HepG2 (cell line): Measurements from ENCODE around the gene SLC35G2. TPM values are rescaled to one million over a fixed set of nuclear protein-coding genes. Genes with fewer than 3 reads are reported as not detected.

Experiments used
- ATAC-seq: fragments of 200-7000 bp; cut with Tn5 transposase; 3 replicates; pipeline ENCODE4 v1.9.1; 2020; ENCODE audit warnings: mild to moderate bottlenecking, moderate library complexity
- BruUV-seq: library from RNA; stranded (reverse); fragments of 400-500 nt; replicated peaks from 2 replicates; lab custom pipeline; 2021; lab: Mats Ljungman, UMichigan
- CTCF ChIA-PET: fragments of 300-600 bp; formaldehyde crosslinking; extraction: SDS; loops from one replicate; lab custom pipeline; 2021; ENCODE audit warnings: low total read pairs, inconsistent platforms, low intra/inter-chr PET ratio; lab: Yijun Ruan, JAX
- POLR2A ChIA-PET: fragments of 350-600 bp; sonication (Branson Sonifier 250); formaldehyde crosslinking; loops from one replicate; lab custom pipeline; 2020; ENCODE audit warnings: antibody characterized with exemption, inconsistent platforms; lab: Yijun Ruan, JAX
- DNase-seq: peaks from one replicate; pipeline ENCODE4 v3.0.0-alpha.2; 2015; ENCODE audit warnings: low spot score
- FAIRE-seq: peaks from 3 replicates; lab custom pipeline; 2011; peaks lifted over from hg19 to GRCh38; lab: Jason Lieb, UNC
- H2AFZ ChIP-seq: one replicate; pipeline ENCODE4 v1.6.1; 2011; ENCODE audit warnings: low read length, inconsistent platforms
- H3K27ac ChIP-seq: fragments of 300-600 bp; 3 replicates; pipeline ENCODE4 v1.8.0; 2011; ENCODE audit warnings: mixed run types, mild to moderate bottlenecking, mixed read lengths, low read length, inconsistent platforms; ENCODE audit not compliant: insufficient read depth; ENCODE audit errors: extremely low read length
- H3K27me3 ChIP-seq, 2 experiments: fragments of 200-600 bp in 1 of 2; 2 replicates in 1 of 2; 3 replicates in 1 of 2; pipeline versions ENCODE4 v1.6.0 to v1.8.0; 2011; ENCODE audit warnings: low read length in 2 of 2, mild to moderate bottlenecking in 2 of 2, moderate library complexity in 2 of 2, inconsistent platforms in 1 of 2; ENCODE audit not compliant: insufficient read depth in 2 of 2, control insufficient read depth in 1 of 2
- H3K36me3 ChIP-seq, 2 experiments: fragments of 200-600 bp in 1 of 2; replicated peaks in 1 of 2; 2 replicates in 1 of 2; 3 replicates in 1 of 2; pipeline versions ENCODE4 v1.5.1 to v1.8.0; 2011; ENCODE audit warnings: low read length in 2 of 2, inconsistent platforms in 1 of 2; ENCODE audit not compliant: insufficient read depth in 2 of 2, control insufficient read depth in 1 of 2
- H3K4me1 ChIP-seq: 2 replicates; pipeline ENCODE4 v1.5.1; 2012; ENCODE audit warnings: low read length, inconsistent platforms; ENCODE audit not compliant: insufficient read depth
- H3K4me2 ChIP-seq: 2 replicates; pipeline ENCODE4 v1.6.0; 2011; ENCODE audit warnings: low read depth, low read length, inconsistent platforms
- H3K4me3 ChIP-seq, 3 experiments: fragments of 200-600 bp in 1 of 3; sonication (generic), shearing (Covaris generic) in 1 of 3; replicated peaks in 1 of 3; 2 replicates each; pipeline ENCODE4 v1.5.1; 2011 to 2016; ENCODE audit warnings: low read length in 3 of 3, inconsistent platforms in 2 of 3, low read depth in 2 of 3, mild to moderate bottlenecking in 2 of 3, control low read depth in 1 of 3, mixed read lengths in 1 of 3; ENCODE audit not compliant: insufficient read depth in 1 of 3
- H3K79me2 ChIP-seq: one replicate; pipeline ENCODE4 v1.6.1; 2011; ENCODE audit warnings: low read length, inconsistent platforms; ENCODE audit not compliant: insufficient read depth
- H3K9ac ChIP-seq: 2 replicates; pipeline ENCODE4 v1.6.0; 2011; ENCODE audit warnings: mild to moderate bottlenecking, low read depth, low read length, inconsistent platforms; ENCODE audit not compliant: insufficient read depth
- H3K9me3 ChIP-seq: 2 replicates; pipeline ENCODE4 v1.5.1; 2012; ENCODE audit warnings: mild to moderate bottlenecking, low read length
- H4K20me1 ChIP-seq: 2 replicates; pipeline ENCODE4 v1.6.0; 2011; ENCODE audit warnings: inconsistent platforms, mild to moderate bottlenecking, low read length, moderate library complexity; ENCODE audit not compliant: insufficient read depth
- BRF2 ChIP-seq: sonication (generic); formaldehyde crosslinking; IDR thresholded peaks from 2 replicates; pipeline ENCODE4 v1.8.1; 2022; ENCODE audit warnings: mild to moderate bottlenecking, missing genetic modification reagents
- MIXL1 ChIP-seq: IDR thresholded peaks from 2 replicates; pipeline ENCODE4 v1.6.1; 2016
- NAIF1 ChIP-seq: sonication (generic); formaldehyde crosslinking; IDR thresholded peaks from 2 replicates; pipeline ENCODE4 v1.5.0; 2020; ENCODE audit warnings: mild to moderate bottlenecking, missing genetic modification reagents, borderline replicate concordance
- SMAD9 ChIP-seq: sonication (generic); formaldehyde crosslinking; IDR thresholded peaks from 2 replicates; pipeline ENCODE4 v1.5.1; 2020; ENCODE audit warnings: mild to moderate bottlenecking, missing genetic modification reagents
- ZBTB33 ChIP-seq: sonication (generic); formaldehyde crosslinking; IDR thresholded peaks from 2 replicates; pipeline ENCODE4 v1.4.0; 2020; ENCODE audit warnings: missing genetic modification reagents
- ZBTB8A ChIP-seq: sonication (generic); formaldehyde crosslinking; IDR thresholded peaks from 2 replicates; pipeline ENCODE4 v1.4.0; 2020; ENCODE audit warnings: mild to moderate bottlenecking, low read depth, missing genetic modification reagents, borderline replicate concordance
- ZNF430 ChIP-seq: sonication (generic); formaldehyde crosslinking; IDR thresholded peaks from 2 replicates; pipeline ENCODE4 v1.9.0; 2021; ENCODE audit warnings: mild to moderate bottlenecking, missing genetic modification reagents
- WGBS: methylation state at CpG from one replicate; pipeline ENCODE4 v1.1.6; 2017; ENCODE audit warnings: low lambda C conversion rate; 5-methylcytosine and 5-hydroxymethylcytosine counted together
- in situ Hi-C: cut with HindIII; loops from 2 replicates; pipeline ENCODE4 v1.10.0; 2017; ENCODE audit warnings: low pct_unique_long_range_greater_than_20kb; ENCODE audit not compliant: extremely low pct_ligation_motif_present
- intact Hi-C: fragments of 100-400 bp; cut with micrococcal nuclease; formaldehyde crosslinking; loops from one replicate; pipeline ENCODE4 v1.10.0; 2022; ENCODE audit not compliant: unreplicated experiment
- polyA plus RNA-seq, 8 experiments: library from polyadenylated mRNA; depleted of rRNA in 3 of 8; stranded (reverse) in 7 of 8; unstranded in 1 of 8; fragments of >200 nt; fragmentation: Illumina TruSeq in 4 of 8; extraction: Trizol in 4 of 8; gene quantifications; 2 replicates each; pipeline versions ENCODE4 v1.2.1 to v1.2.3, GENCODE V29; 2011 to 2016; ENCODE audit warnings: low read depth in 4 of 8, missing spikeins in 1 of 8, mixed read lengths in 1 of 8; ENCODE audit not compliant: insufficient read depth in 1 of 8
- total RNA-seq, 5 experiments: library from RNA; depleted of rRNA; stranded (reverse); fragments of >200 nt; fragmentation: Illumina TruSeq; extraction: Trizol; gene quantifications; 2 replicates each; pipeline ENCODE4 v1.2.3, GENCODE V29; 2016; ENCODE audit warnings: low read depth in 1 of 5
- TF ChIP-seq, protein P1 (sequence below): sonication (generic); formaldehyde crosslinking; IDR thresholded peaks from 2 replicates; pipeline ENCODE4 v1.9.0; 2021; ENCODE audit warnings: missing genetic modification reagents, borderline replicate concordance
- TF ChIP-seq, protein P2 (sequence below): sonication (generic); formaldehyde crosslinking; IDR thresholded peaks from 2 replicates; pipeline ENCODE4 v1.5.0; 2020; ENCODE audit warnings: mild to moderate bottlenecking, missing genetic modification reagents, moderate library complexity
- TF ChIP-seq, protein P3 (sequence below): sonication (generic); formaldehyde crosslinking; IDR thresholded peaks from 2 replicates; pipeline ENCODE4 v1.5.0; 2020; ENCODE audit warnings: mild to moderate bottlenecking, missing genetic modification reagents
- TF ChIP-seq, protein P4 (sequence below): sonication (generic); formaldehyde crosslinking; IDR thresholded peaks from 2 replicates; pipeline ENCODE4 v1.4.0; 2020; ENCODE audit warnings: mild to moderate bottlenecking, missing genetic modification reagents

SLC35G2 gene
- total and polyA plus RNA-seq, 2 of the 13 experiments (the other 11 are each of a cell fraction or from before 2014, with no cell fraction given) = 7.6 to 10.3 TPM

GRCh38 chr3:136842294-136842693 is 23.4 kb downstream of the SLC35G2 start (continued):
- TF ChIP-seq, protein P1, sequence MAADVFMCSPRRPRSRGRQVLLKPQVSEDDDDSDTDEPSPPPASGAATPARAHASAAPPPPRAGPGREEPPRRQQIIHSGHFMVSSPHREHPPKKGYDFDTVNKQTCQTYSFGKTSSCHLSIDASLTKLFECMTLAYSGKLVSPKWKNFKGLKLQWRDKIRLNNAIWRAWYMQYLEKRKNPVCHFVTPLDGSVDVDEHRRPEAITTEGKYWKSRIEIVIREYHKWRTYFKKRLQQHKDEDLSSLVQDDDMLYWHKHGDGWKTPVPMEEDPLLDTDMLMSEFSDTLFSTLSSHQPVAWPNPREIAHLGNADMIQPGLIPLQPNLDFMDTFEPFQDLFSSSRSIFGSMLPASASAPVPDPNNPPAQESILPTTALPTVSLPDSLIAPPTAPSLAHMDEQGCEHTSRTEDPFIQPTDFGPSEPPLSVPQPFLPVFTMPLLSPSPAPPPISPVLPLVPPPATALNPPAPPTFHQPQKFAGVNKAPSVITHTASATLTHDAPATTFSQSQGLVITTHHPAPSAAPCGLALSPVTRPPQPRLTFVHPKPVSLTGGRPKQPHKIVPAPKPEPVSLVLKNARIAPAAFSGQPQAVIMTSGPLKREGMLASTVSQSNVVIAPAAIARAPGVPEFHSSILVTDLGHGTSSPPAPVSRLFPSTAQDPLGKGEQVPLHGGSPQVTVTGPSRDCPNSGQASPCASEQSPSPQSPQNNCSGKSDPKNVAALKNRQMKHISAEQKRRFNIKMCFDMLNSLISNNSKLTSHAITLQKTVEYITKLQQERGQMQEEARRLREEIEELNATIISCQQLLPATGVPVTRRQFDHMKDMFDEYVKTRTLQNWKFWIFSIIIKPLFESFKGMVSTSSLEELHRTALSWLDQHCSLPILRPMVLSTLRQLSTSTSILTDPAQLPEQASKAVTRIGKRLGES (CRISPR knock-in tag) = no peak

DNA sequence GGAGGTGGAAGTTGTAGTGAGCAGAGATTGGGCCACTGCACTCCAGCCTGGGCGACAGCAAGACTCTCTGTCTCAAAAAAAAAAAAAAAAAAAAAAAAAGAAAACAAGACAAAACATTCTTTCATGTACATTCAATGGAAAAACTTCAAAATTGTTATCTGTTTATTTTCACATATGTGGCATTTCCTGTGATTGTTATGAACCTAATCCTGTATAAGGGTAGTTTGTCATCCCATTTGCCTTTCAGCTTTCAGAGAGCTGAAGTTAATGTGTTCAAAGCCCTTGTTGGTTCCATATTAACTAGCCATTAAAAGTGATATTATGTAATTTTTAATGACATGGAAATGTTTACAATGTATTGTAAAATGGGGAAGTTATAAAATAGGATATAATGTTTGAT is 25.8 kb downstream of the SLC35G2 start:
- BruUV-seq = no TSS peak
- Histone ChIP-seq H4K20me1 (no peaks in the 10 kb centered on the region), H3K4me1 (peaks cover 5% of the 10 kb centered on the region; the same call in 1 of the 2 replicates), H3K9ac (no peak overlapping the region), H2AFZ (no peak overlapping the region), H3K36me3 (no peaks in the 10 kb centered on the region; a peak in 1 of 5 replicates), H3K79me2 (no peaks in the 10 kb centered on the region), H3K4me3 (no peak overlapping the region), H3K9me3 (no peaks in the 10 kb centered on the region), H3K27me3 (no peaks in the 10 kb centered on the region), H3K27ac (no peak overlapping the region), H3K4me2 (no peak overlapping the region)
- in situ Hi-C loops (no loop called here), intact Hi-C loops (no loop called here)
- ATAC-seq = no peak
- CTCF ChIA-PET = no interaction called here
- FAIRE-seq = no peak
- POLR2A ChIA-PET = no interaction called here
- WGBS = 100% methylated on average over 1 of the region's 1 CpG
- DNase-seq = no peak
- no peak for TF ChIP-seq ZBTB8A (CRISPR knock-in tag)
- TF ChIP-seq, protein P2, sequence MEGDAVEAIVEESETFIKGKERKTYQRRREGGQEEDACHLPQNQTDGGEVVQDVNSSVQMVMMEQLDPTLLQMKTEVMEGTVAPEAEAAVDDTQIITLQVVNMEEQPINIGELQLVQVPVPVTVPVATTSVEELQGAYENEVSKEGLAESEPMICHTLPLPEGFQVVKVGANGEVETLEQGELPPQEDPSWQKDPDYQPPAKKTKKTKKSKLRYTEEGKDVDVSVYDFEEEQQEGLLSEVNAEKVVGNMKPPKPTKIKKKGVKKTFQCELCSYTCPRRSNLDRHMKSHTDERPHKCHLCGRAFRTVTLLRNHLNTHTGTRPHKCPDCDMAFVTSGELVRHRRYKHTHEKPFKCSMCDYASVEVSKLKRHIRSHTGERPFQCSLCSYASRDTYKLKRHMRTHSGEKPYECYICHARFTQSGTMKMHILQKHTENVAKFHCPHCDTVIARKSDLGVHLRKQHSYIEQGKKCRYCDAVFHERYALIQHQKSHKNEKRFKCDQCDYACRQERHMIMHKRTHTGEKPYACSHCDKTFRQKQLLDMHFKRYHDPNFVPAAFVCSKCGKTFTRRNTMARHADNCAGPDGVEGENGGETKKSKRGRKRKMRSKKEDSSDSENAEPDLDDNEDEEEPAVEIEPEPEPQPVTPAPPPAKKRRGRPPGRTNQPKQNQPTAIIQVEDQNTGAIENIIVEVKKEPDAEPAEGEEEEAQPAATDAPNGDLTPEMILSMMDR (CRISPR knock-in tag) = no peak
- TF ChIP-seq, protein P3, sequence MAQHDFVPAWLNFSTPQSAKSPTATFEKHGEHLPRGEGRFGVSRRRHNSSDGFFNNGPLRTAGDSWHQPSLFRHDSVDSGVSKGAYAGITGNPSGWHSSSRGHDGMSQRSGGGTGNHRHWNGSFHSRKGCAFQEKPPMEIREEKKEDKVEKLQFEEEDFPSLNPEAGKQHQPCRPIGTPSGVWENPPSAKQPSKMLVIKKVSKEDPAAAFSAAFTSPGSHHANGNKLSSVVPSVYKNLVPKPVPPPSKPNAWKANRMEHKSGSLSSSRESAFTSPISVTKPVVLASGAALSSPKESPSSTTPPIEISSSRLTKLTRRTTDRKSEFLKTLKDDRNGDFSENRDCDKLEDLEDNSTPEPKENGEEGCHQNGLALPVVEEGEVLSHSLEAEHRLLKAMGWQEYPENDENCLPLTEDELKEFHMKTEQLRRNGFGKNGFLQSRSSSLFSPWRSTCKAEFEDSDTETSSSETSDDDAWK (CRISPR knock-in tag) = no peak
- TF ChIP-seq, protein P4, sequence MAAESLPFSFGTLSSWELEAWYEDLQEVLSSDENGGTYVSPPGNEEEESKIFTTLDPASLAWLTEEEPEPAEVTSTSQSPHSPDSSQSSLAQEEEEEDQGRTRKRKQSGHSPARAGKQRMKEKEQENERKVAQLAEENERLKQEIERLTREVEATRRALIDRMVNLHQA (CRISPR knock-in tag) = no peak
- TF ChIP-seq SMAD9 (CRISPR knock-in tag) = no peak
- no peak for TF ChIP-seq MIXL1 (CRISPR knock-in tag)
- no peak for TF ChIP-seq NAIF1 (CRISPR knock-in tag)
- TF ChIP-seq BRF2 (CRISPR knock-in tag) = no peak
- no peak for TF ChIP-seq ZNF430 (CRISPR knock-in tag)
- TF ChIP-seq ZBTB33 (CRISPR knock-in tag) = no peak
